NCI-H2107 treated with DMSO at 0.1 percent for 48 hours (cell line): ENCODE results near the gene SRRM4.

Source experiments
- DNase-seq: peaks from one replicate; lab custom pipeline; 2025; ENCODE audit not compliant: unreplicated experiment; lab: John Stamatoyannopoulos, UW

The SRRM4 gene

GRCh38 chr12:119159844-119160243, 178.5 kb downstream of the SRRM4 start:
- DNase-seq: no peak

- DNase-seq: no peak
These were observed 186.6 kb downstream of the SRRM4 start for GRCh38 chr12:119167902-119168301.

GRCh38 chr12:119168721-119169120, 187.4 kb downstream of the SRRM4 start:
- no peak for DNase-seq

GRCh38 chr12:119169150-119169549, 187.8 kb downstream of the SRRM4 start:
- DNase-seq: no peak

GRCh38 chr12:119171291-119171690, 189.9 kb downstream of the SRRM4 start:
- DNase-seq: no peak

- no peak for DNase-seq
These were observed 190.5 kb downstream of the SRRM4 start for GRCh38 chr12:119171691-119172425.

GRCh38 chr12:119175081-119175480, 193.7 kb downstream of the SRRM4 start:
- no peak for DNase-seq

GRCh38 chr12:119176267-119177055, 195.1 kb downstream of the SRRM4 start:
- peak; percentile 50 for DNase-seq

GRCh38 chr12:119177056-119177325, 195.7 kb downstream of the SRRM4 start:
- DNase-seq: no peak

- no peak for DNase-seq
These were observed 196.5 kb downstream of the SRRM4 start for GRCh38 chr12:119177724-119178380.

- DNase-seq: peak; percentile 32
These were observed 197.4 kb downstream of the SRRM4 start, which contains the start of gene HSPB8 for GRCh38 chr12:119178544-119179334. HSPB8 (plus strand) TSS chr12:119178931; CDS start chr12:119179313, 382 bp downstream.

GRCh38 chr12:119179335-119180021, 198.1 kb downstream of the SRRM4 start:
- no peak for DNase-seq

- no peak for DNase-seq
These were observed 199.2 kb downstream of the SRRM4 start for GRCh38 chr12:119180380-119181040.

- no peak for DNase-seq
These were observed 199.9 kb downstream of the SRRM4 start for GRCh38 chr12:119181202-119181601.

- no peak for DNase-seq
These were observed 200.6 kb downstream of the SRRM4 start for GRCh38 chr12:119181944-119182343.

GRCh38 chr12:119182701-119183493, 201.6 kb downstream of the SRRM4 start:
- no peak for DNase-seq

GRCh38 chr12:119183942-119184695, 202.8 kb downstream of the SRRM4 start:
- DNase-seq: no peak

- DNase-seq: no peak
These were observed 213.9 kb downstream of the SRRM4 start for GRCh38 chr12:119195256-119195655.

GRCh38 chr12:119198440-119198839, 217.1 kb downstream of the SRRM4 start:
- DNase-seq: no peak
